IPS-18a (cell line): Measurements from ENCODE around the gene MACF1.
"Not testable (repeated sequence)": the region's sequence is repeated elsewhere in the genome, so short reads cannot be mapped to it uniquely, and the experiment has no call there.

Experiments used
- H3K27ac ChIP-seq: one replicate; pipeline ENCODE4 v1.5.1; 2013; ENCODE audit warnings: low read length
- H3K27me3 ChIP-seq: one replicate; pipeline ENCODE4 v1.6.1; 2013; ENCODE audit warnings: mild to moderate bottlenecking, low read length; ENCODE audit not compliant: control insufficient read depth, insufficient read depth
- H3K36me3 ChIP-seq: one replicate; pipeline ENCODE4 v1.6.1; 2013; ENCODE audit warnings: low read depth, low read length; ENCODE audit not compliant: control insufficient read depth
- H3K4me1 ChIP-seq: one replicate; pipeline ENCODE4 v1.6.1; 2013; ENCODE audit warnings: low read depth, low read length; ENCODE audit not compliant: control insufficient read depth
- H3K4me3 ChIP-seq: one replicate; pipeline ENCODE4 v1.5.1; 2013; ENCODE audit warnings: low read length
- H3K9ac ChIP-seq: one replicate; pipeline ENCODE4 v1.6.1; 2013; ENCODE audit warnings: mild to moderate bottlenecking, low read length, moderate library complexity
- H3K9me3 ChIP-seq: one replicate; pipeline ENCODE4 v1.6.1; 2013; ENCODE audit warnings: low read depth, low read length; ENCODE audit not compliant: control insufficient read depth

Gene MACF1

GRCh38 chr1:39484564-39484963 lies 280.1 kb downstream of the MACF1 start:
- Histone ChIP-seq H3K4me1 (no peaks in the 10 kb centered on the region), H3K9ac (no peak overlapping the region), H3K36me3 (peaks cover 59% of the 10 kb centered on the region), H3K27me3 (peaks cover 7% of the 10 kb centered on the region), H3K9me3 (no peaks in the 10 kb centered on the region), H3K27ac (no peak overlapping the region), H3K4me3 (no peak overlapping the region)

- H3K27ac ChIP-seq = no peak overlapping the region
- H3K27me3 ChIP-seq = peaks cover 14% of the 10 kb centered on the region
- H3K4me3 ChIP-seq = no peak overlapping the region
- no peaks in the 10 kb centered on the region for H3K9me3 ChIP-seq
- no peaks in the 10 kb centered on the region for H3K4me1 ChIP-seq
- no peak overlapping the region for H3K9ac ChIP-seq
- H3K36me3 ChIP-seq = peaks cover 52% of the 10 kb centered on the region
Observed at GRCh38 chr1:39485046-39485803, 280.7 kb downstream of the MACF1 start.

- H3K9me3 ChIP-seq = no peaks in the 10 kb centered on the region
- no peak overlapping the region for H3K27ac ChIP-seq
- no peaks in the 10 kb centered on the region for H3K4me1 ChIP-seq
- H3K9ac ChIP-seq = no peak overlapping the region
- peaks cover 36% of the 10 kb centered on the region for H3K27me3 ChIP-seq
- no peak overlapping the region for H3K4me3 ChIP-seq
- H3K36me3 ChIP-seq = peaks cover 33% of the 10 kb centered on the region
Observed at GRCh38 chr1:39488012-39488545, 283.6 kb downstream of the MACF1 start.

GRCh38 chr1:39488793-39489566 lies 284.5 kb downstream of the MACF1 start:
- no peaks in the 10 kb centered on the region for H3K4me1 ChIP-seq
- H3K4me3 ChIP-seq = no peak overlapping the region
- no peak overlapping the region for H3K9ac ChIP-seq
- peaks cover 27% of the 10 kb centered on the region for H3K36me3 ChIP-seq
- no peaks in the 10 kb centered on the region for H3K9me3 ChIP-seq
- no peak overlapping the region for H3K27ac ChIP-seq
- H3K27me3 ChIP-seq = peaks cover 45% of the 10 kb centered on the region

- Histone ChIP-seq H3K9me3 (no peaks in the 10 kb centered on the region), H3K27me3 (peaks cover 52% of the 10 kb centered on the region), H3K27ac (no peak overlapping the region), H3K4me3 (no peak overlapping the region), H3K4me1 (no peaks in the 10 kb centered on the region), H3K9ac (no peak overlapping the region), H3K36me3 (peaks cover 20% of the 10 kb centered on the region)
Observed at GRCh38 chr1:39489567-39490239, 285.2 kb downstream of the MACF1 start.

- Histone ChIP-seq H3K4me3 (peak overlapping the region; percentile 50), H3K36me3 (peaks cover 11% of the 10 kb centered on the region), H3K27me3 (peaks cover 52% of the 10 kb centered on the region), H3K9me3 (no peaks in the 10 kb centered on the region), H3K4me1 (no peaks in the 10 kb centered on the region), H3K27ac (no peak overlapping the region), H3K9ac (no peak overlapping the region)
Observed at GRCh38 chr1:39490596-39491145, 286.2 kb downstream of the MACF1 start.

GRCh38 chr1:39491146-39491921 lies 286.8 kb downstream of the MACF1 start, which contains the start of gene BMP8A:
TSS of gene BMP8A (plus strand) at chr1:39491636. CDS start at chr1:39491992, 356 bp downstream.
- H3K4me1 ChIP-seq = no peaks in the 10 kb centered on the region
- peaks cover 52% of the 10 kb centered on the region for H3K27me3 ChIP-seq
- no peaks in the 10 kb centered on the region for H3K9me3 ChIP-seq
- peak within 1 kb of the TSS; percentile 50 for H3K4me3 ChIP-seq
- peaks cover 5% of the 10 kb centered on the region for H3K36me3 ChIP-seq
- no peak within 1 kb of the TSS for H3K9ac ChIP-seq
- H3K27ac ChIP-seq = no peak within 1 kb of the TSS

GRCh38 chr1:39492118-39493042 lies 287.9 kb downstream of the MACF1 start:
- not testable (repeated sequence) for H3K36me3 ChIP-seq, H3K27ac ChIP-seq, H3K4me1 ChIP-seq, H3K9ac ChIP-seq, H3K4me3 ChIP-seq, H3K9me3 ChIP-seq
- H3K27me3 ChIP-seq = peaks cover 52% of the 10 kb centered on the region

- H3K4me3 ChIP-seq, H3K9me3 ChIP-seq, H3K36me3 ChIP-seq, H3K9ac ChIP-seq, H3K27ac ChIP-seq, H3K4me1 ChIP-seq: not testable (repeated sequence)
- peaks cover 52% of the 10 kb centered on the region for H3K27me3 ChIP-seq
Observed at GRCh38 chr1:39493043-39493810, 288.7 kb downstream of the MACF1 start.
